HL-60 (cell line): ENCODE results near the gene LIX1.

ENCODE experiments used
- DNase-seq, 2 experiments: peaks; one replicate each; pipeline ENCODE4 v3.0.0-alpha.2; 2010 to 2020; ENCODE audit warnings: low read depth in 1 of 2, low spot score in 1 of 2
- H3K27ac ChIP-seq: fragments of 250-450 bp; sonication (Bioruptor Pico); replicated peaks from 2 replicates; pipeline ENCODE4 v1.5.1; 2020; ENCODE audit warnings: mild to moderate bottlenecking, moderate library complexity
- H3K27me3 ChIP-seq: fragments of 250-450 bp; sonication (Bioruptor Pico); 2 replicates; pipeline ENCODE4 v1.5.1; 2021; ENCODE audit warnings: mild to moderate bottlenecking, moderate library complexity; ENCODE audit not compliant: insufficient read depth, poor library complexity, severe bottlenecking
- H3K4me3 ChIP-seq: replicated peaks from 2 replicates; pipeline ENCODE4 v1.5.1; 2011; ENCODE audit warnings: mild to moderate bottlenecking, control low read depth, low read length; ENCODE audit not compliant: insufficient read depth
- CTCF ChIP-seq: IDR thresholded peaks from one replicate; pipeline ENCODE4 v1.5.1; 2011; ENCODE audit warnings: low read length, control low read depth, inconsistent platforms; ENCODE audit not compliant: insufficient read depth
- GABPA ChIP-seq: IDR thresholded peaks from 2 replicates; pipeline ENCODE4 v1.6.1; 2012; ENCODE audit warnings: low read depth
- POLR2AphosphoS5 ChIP-seq: IDR thresholded peaks from 2 replicates; pipeline ENCODE4 v1.6.1; 2012; ENCODE audit warnings: low read depth
- REST ChIP-seq: IDR thresholded peaks from 2 replicates; pipeline ENCODE4 v1.6.1; 2012; ENCODE audit warnings: low read depth; ENCODE audit not compliant: insufficient replicate concordance
- SPI1 ChIP-seq: IDR thresholded peaks from 2 replicates; pipeline ENCODE4 v1.6.1; 2012; ENCODE audit warnings: low read depth, mild to moderate bottlenecking, borderline replicate concordance

Gene LIX1

GRCh38 chr5:97172227-97172626 is 29.8 kb upstream of the LIX1 start:
- H3K27me3 ChIP-seq: no peaks in the 10 kb centered on the region
- no peak for TF ChIP-seq REST
- TF ChIP-seq POLR2AphosphoS5: no peak
- TF ChIP-seq CTCF: no peak
- no peak for TF ChIP-seq SPI1
- no peak for TF ChIP-seq GABPA
- no peak for DNase-seq
- no peak overlapping the region for H3K27ac ChIP-seq
- no peak overlapping the region for H3K4me3 ChIP-seq

GRCh38 chr5:97171703-97172102 is 29.3 kb upstream of the LIX1 start:
- no peak overlapping the region for H3K4me3 ChIP-seq
- no peak overlapping the region for H3K27ac ChIP-seq
- TF ChIP-seq GABPA: no peak
- no peak for TF ChIP-seq REST
- no peak for TF ChIP-seq SPI1
- TF ChIP-seq CTCF: no peak
- TF ChIP-seq POLR2AphosphoS5: no peak
- H3K27me3 ChIP-seq: no peaks in the 10 kb centered on the region
- no peak for DNase-seq

- Histone ChIP-seq H3K27me3 (no peaks in the 10 kb centered on the region), H3K4me3 (no peak overlapping the region), H3K27ac (no peak overlapping the region)
- DNase-seq: no peak
- TF ChIP-seq REST (no peak), GABPA (no peak), SPI1 (no peak), POLR2AphosphoS5 (no peak), CTCF (no peak)
Observed at GRCh38 chr5:97167435-97167834, 25.0 kb upstream of the LIX1 start.
